ENCODE results near the gene SCN3B. TPM values are rescaled to one million over a fixed set of nuclear protein-coding genes. Genes with fewer than 3 reads are reported as not detected.
"Not testable (repeated sequence)": the region's sequence is repeated elsewhere in the genome, so short reads cannot be mapped to it uniquely, and the experiment has no call there.

SCN3B gene
- total RNA-seq = not detected in 2 replicates

- intact Hi-C loops (cut with micrococcal nuclease) = loop anchor here (1.0 kb wide), 1 partner anchor 87 kb away; the partner anchor contains the start of gene ZNF202
These were observed at the start of gene SCN3B for GRCh38 chr11:123654566-123655081. Gene SCN3B, minus strand, starts transcription at chr11:123654624. Its CDS starts 823 bp downstream, at chr11:123653801.

- intact Hi-C loops (cut with micrococcal nuclease) = no loop called here
These were observed 48.3 kb upstream of the SCN3B start for GRCh38 chr11:123702696-123703095.

GRCh38 chr11:123702139-123702538 lies 47.7 kb upstream of the SCN3B start:
- intact Hi-C loops (cut with micrococcal nuclease) = no loop called here

- intact Hi-C loops (cut with micrococcal nuclease) = no loop called here
These were observed 46.3 kb upstream of the SCN3B start for GRCh38 chr11:123700772-123701171.

GRCh38 chr11:123698546-123699127 lies 44.2 kb upstream of the SCN3B start:
- intact Hi-C loops (cut with micrococcal nuclease) = no loop called here

GRCh38 chr11:123696183-123696582 lies 41.8 kb upstream of the SCN3B start:
- intact Hi-C loops (cut with micrococcal nuclease) = no loop called here

- intact Hi-C loops (cut with micrococcal nuclease) = no loop called here
These were observed 40.8 kb upstream of the SCN3B start for GRCh38 chr11:123695231-123695630.

GRCh38 chr11:123694551-123694950 lies 40.1 kb upstream of the SCN3B start:
- intact Hi-C loops (cut with micrococcal nuclease) = no loop called here

- intact Hi-C loops (cut with micrococcal nuclease) = no loop called here
These were observed 38.5 kb upstream of the SCN3B start for GRCh38 chr11:123692961-123693360.

- intact Hi-C loops (cut with micrococcal nuclease) = no loop called here
These were observed 36.1 kb upstream of the SCN3B start for GRCh38 chr11:123690485-123690884.

GRCh38 chr11:123684601-123685000 lies 30.2 kb upstream of the SCN3B start:
- intact Hi-C loops (cut with micrococcal nuclease) = no loop called here

- intact Hi-C loops (cut with micrococcal nuclease) = no loop called here
These were observed 29.2 kb upstream of the SCN3B start for GRCh38 chr11:123683428-123684170.

GRCh38 chr11:123682696-123683410 lies 28.4 kb upstream of the SCN3B start:
- intact Hi-C loops (cut with micrococcal nuclease) = no loop called here

- intact Hi-C loops (cut with micrococcal nuclease) = no loop called here
These were observed 26.6 kb upstream of the SCN3B start for GRCh38 chr11:123681030-123681429.

- intact Hi-C loops (cut with micrococcal nuclease) = no loop called here
These were observed 23.8 kb upstream of the SCN3B start for GRCh38 chr11:123678246-123678645.

- intact Hi-C loops (cut with micrococcal nuclease) = no loop called here
These were observed 23.1 kb upstream of the SCN3B start for GRCh38 chr11:123677510-123677909.

- intact Hi-C loops (cut with micrococcal nuclease) = no loop called here
These were observed 19.9 kb upstream of the SCN3B start for GRCh38 chr11:123674297-123674696.

GRCh38 chr11:123672568-123672967 lies 18.1 kb upstream of the SCN3B start:
- intact Hi-C loops (cut with micrococcal nuclease) = no loop called here

GRCh38 chr11:123671534-123671933 lies 17.1 kb upstream of the SCN3B start:
- intact Hi-C loops (cut with micrococcal nuclease) = no loop called here

- intact Hi-C loops (cut with micrococcal nuclease) = no loop called here
These were observed 15.7 kb upstream of the SCN3B start for GRCh38 chr11:123670081-123670480.

- intact Hi-C loops (cut with micrococcal nuclease) = no loop called here
These were observed 10.9 kb upstream of the SCN3B start for GRCh38 chr11:123665306-123665705.

GRCh38 chr11:123659965-123660364 lies 5.5 kb upstream of the SCN3B start:
- intact Hi-C loops (cut with micrococcal nuclease) = not testable (repeated sequence)

All from T-helper 1 cell treated with Interleukin-12 subunit alpha and Interleukin-12 subunit beta and Interleukin-4 antibody, amounts not matched to agents 30 ng/mL and 1 ng/mL, for 36 hours (primary cell).